GM19372 (cell line): ENCODE results near the gene PCNA.
"Not testable (repeated sequence)": the region's sequence is repeated elsewhere in the genome, so short reads cannot be mapped to it uniquely, and the experiment has no call there.

Experiments used
- ATAC-seq: cut with Tn5 transposase; IDR thresholded peaks from one replicate; pipeline ENCODE4 v1.9.1; 2021; ENCODE audit warnings: mild to moderate bottlenecking, low read depth, moderate library complexity; ENCODE audit not compliant: unreplicated experiment

Gene PCNA

GRCh38 chr20:5104479-5104878, 15.3 kb downstream of the PCNA start:
- no peak for ATAC-seq

GRCh38 chr20:5100684-5101347, 18.9 kb downstream of the PCNA start:
- no peak for ATAC-seq

- ATAC-seq: not testable (repeated sequence)
Measured at GRCh38 chr20:5099909-5100308, 19.8 kb downstream of the PCNA start.

GRCh38 chr20:5099009-5099408, 20.7 kb downstream of the PCNA start:
- ATAC-seq: not testable (repeated sequence)

- no peak for ATAC-seq
Measured at GRCh38 chr20:5096463-5096862, 23.3 kb downstream of the PCNA start.

- ATAC-seq: no peak
Measured at GRCh38 chr20:5095931-5096330, 23.8 kb downstream of the PCNA start.

GRCh38 chr20:5095454-5095853, 24.3 kb downstream of the PCNA start:
- ATAC-seq: no peak

- ATAC-seq: no peak
Measured at GRCh38 chr20:5092765-5093339, 26.9 kb downstream of the PCNA start.

- no peak for ATAC-seq
Measured at GRCh38 chr20:5091902-5092301, 27.9 kb downstream of the PCNA start.

- no peak for ATAC-seq
Measured at GRCh38 chr20:5090191-5090590, 29.6 kb downstream of the PCNA start.

- no peak for ATAC-seq
Measured at GRCh38 chr20:5088688-5089087, 31.1 kb downstream of the PCNA start.

- ATAC-seq: no peak
Measured at GRCh38 chr20:5085380-5085779, 34.4 kb downstream of the PCNA start.

GRCh38 chr20:5080384-5080877, 39.3 kb downstream of the PCNA start:
- ATAC-seq: no peak

- ATAC-seq: peak; percentile 82
Measured at GRCh38 chr20:5078399-5078958, 41.3 kb downstream of the PCNA start.

GRCh38 chr20:5077761-5078387, 41.9 kb downstream of the PCNA start:
- ATAC-seq: no peak

GRCh38 chr20:5076913-5077312, 42.8 kb downstream of the PCNA start:
- not testable (repeated sequence) for ATAC-seq

- ATAC-seq: no peak
Measured at GRCh38 chr20:5074232-5074674, 45.5 kb downstream of the PCNA start.

- no peak for ATAC-seq
Measured at GRCh38 chr20:5073660-5074231, 46.0 kb downstream of the PCNA start.

GRCh38 chr20:5072756-5073659, 46.8 kb downstream of the PCNA start:
- no peak for ATAC-seq

GRCh38 chr20:5071942-5072341, 47.8 kb downstream of the PCNA start:
- not testable (repeated sequence) for ATAC-seq
